Measurements from ENCODE around the gene MRPL12. TPM values are rescaled to one million over a fixed set of nuclear protein-coding genes. Genes with fewer than 3 reads are reported as not detected.

MRPL12 gene
- total RNA-seq, 1 donor from 2014 or later: 60.7 TPM

DNA sequence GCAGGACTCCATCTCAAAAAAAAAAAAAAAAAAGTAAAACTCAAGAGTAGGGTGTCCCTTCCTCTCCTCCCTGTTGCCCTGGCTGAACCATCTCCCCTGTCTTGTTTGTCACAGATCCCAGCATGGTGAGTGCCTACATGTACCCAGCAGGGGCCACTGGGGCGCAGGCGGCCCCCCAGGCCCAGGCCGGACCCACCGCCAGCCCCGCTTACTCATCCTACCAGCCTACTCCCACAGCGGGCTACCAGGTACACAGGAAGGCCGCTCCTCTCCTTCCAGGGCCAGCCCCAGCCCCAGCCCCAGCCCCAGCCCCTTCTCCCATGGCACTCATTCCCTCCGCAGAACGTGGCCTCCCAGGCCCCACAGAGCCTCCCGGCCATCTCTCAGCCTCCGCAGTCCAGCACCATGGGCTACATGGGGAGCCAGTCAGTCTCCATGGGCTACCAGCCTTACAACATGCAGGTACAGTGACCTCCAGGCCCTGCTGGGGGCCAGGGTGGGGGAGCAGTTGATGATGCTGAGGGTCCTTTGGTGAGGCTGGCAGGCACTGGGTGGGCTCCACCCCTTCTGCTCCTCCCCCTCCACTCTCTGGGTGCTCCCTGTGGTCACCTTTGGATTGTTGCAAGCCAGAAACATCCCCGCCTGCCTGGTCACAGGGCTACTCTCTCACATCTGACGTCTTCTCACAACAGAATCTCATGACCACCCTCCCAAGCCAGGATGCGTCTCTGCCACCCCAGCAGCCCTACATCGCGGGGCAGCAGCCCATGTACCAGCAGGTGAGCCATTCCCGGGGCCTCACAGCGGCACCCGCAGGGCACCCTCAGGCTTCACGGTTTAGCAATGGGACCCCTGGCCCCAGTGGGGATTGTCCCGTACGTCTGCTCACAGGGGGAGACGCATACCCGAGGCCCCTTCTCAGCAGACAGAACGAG lies 2.5 kb upstream of the MRPL12 start:
- DNase-seq (ENCODE audit: low spot score): no peak

GRCh38 chr17:81701288-81702071 lies 1.7 kb upstream of the MRPL12 start:
- no peak for DNase-seq (ENCODE audit: low spot score)

DNA sequence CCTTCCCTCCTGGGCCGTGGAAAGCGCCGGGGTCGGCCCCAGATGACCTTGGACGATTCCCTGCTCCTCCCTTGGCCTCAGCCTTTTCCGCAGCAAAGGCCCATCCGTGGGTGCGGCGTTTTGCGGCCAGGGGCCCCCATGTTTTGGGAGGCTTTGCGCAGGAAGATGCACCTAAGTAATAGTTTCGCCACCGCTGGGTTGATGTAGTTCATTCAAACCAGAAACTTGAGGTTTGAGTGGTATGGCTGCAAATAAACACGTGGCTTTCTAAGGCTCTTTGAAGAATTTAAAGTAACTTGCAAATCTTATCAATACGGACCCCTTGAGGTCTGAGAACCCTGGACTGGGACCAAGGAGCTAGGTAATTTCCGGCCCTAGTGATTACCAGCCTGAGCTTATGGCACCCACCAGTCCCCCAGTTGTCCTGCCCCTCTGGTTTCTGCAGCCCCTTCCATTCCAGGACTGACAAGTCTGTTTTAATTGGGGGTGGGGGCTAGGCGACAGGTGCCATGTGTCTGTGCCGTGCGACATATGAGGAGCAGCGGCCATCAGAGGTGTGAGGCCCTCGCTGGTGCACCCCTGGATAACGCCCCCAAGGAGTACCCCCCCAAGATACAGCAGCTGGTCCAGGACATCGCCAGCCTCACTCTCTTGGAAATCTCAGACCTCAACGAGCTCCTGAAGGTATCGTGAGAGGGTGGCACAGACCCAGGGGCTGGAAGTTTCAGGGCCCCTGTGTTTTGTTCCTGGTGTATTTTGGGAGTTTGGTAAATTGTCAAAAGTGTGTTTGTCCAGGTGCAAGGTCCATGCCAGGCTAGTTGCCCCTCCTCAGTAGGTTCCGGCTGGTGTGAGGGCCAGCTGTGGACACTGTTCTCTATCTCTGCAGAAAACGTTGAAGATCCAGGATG lies 834 bp downstream of the MRPL12 start:
- no peak for DNase-seq (ENCODE audit: low spot score)

- DNase-seq (ENCODE audit: low spot score): no peak
Measured at GRCh38 chr17:81705518-81706231, 2.5 kb downstream of the MRPL12 start.

DNA sequence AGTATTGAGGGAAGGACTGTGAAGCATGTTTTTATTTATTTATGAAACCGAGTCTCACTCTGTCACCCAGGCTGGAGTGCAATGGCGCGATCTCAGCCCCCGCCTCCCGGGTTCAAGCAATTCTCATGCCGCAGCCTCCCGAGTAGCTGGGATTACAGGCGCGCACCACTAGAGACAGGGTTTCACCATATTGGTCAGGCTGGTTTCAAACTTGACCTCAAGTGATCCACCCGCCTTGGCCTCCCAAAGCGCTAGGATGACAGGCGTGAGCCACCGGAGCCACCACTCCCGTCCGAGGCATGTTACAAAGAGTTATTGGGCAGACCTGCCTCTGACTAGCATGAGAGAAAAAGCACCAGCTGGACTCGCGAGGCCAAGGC lies 3.1 kb downstream of the MRPL12 start:
- DNase-seq (ENCODE audit: low spot score): no peak

GRCh38 chr17:81706757-81707624 lies 3.8 kb downstream of the MRPL12 start:
- DNase-seq (ENCODE audit: low spot score): no peak

DNA sequence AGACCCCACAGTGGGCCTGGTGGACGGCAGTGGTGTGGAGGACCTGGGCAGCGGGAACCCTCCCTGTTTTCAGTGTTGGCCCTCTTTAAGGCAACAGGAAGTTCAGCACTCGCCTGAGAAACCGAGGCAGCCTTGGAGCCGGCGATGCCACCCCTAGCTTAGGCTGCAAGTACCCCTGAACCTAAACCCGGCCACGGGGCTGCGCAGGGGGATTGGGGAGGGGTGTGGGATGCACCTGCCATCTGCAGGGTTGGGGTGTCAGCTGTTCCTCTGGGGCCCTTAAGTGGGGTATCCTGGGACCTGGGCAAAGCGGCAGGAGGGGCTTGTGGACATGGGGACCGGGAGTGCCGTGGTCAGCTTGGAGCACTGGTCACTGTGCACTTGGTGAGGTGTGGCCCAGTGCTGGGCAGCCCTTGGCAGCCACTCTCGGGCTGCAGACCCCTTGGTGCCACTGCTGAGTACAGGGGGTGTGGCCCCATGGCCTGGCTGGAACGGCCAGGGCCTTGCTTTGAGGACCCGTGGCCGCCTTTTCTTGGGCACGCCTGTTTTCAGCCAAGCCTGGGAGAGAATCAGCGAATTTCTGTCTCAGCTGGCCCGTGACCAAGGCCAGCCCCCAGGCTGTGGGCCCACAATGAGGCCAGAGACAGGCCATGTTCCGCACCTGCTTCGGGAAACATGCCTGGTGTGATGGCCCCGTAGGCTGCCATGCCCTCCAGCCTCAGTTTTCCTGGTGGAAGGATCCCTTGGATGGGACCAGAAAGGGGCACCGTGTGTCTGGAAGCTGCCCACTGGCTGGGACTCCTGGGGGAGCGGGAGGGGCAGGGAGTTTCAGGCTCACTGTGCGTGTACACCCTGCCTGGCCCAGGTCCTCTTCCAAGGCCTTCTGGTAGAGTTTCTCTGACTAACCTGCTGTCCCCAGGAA lies 4.8 kb downstream of the MRPL12 start:
- DNase-seq (ENCODE audit: low spot score): no peak

DNA sequence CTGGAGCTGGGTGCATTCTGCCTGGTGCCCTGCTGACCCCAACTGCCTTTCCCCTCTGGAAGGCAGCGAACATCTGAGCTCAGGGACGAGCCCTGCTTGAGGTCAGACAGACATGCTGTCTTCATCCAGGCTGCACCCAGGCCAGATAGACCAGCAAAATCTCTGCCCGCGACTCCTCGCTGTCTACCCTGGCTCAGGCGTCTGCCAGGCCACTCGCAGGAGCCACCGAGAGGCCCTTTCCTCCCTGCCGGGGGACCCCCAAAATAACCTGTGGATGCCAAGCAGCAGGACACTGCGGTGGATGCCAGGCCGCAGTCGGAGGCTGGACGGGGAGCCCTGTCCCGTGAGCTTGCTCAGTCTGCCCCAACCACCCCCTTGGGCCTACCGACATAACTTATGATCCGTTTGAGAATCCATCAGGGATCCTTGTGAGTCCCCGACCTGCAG lies 5.6 kb downstream of the MRPL12 start:
- no peak for DNase-seq (ENCODE audit: low spot score)

GRCh38 chr17:81710514-81711308 lies 7.5 kb downstream of the MRPL12 start:
- no peak for DNase-seq (ENCODE audit: low spot score)

DNA sequence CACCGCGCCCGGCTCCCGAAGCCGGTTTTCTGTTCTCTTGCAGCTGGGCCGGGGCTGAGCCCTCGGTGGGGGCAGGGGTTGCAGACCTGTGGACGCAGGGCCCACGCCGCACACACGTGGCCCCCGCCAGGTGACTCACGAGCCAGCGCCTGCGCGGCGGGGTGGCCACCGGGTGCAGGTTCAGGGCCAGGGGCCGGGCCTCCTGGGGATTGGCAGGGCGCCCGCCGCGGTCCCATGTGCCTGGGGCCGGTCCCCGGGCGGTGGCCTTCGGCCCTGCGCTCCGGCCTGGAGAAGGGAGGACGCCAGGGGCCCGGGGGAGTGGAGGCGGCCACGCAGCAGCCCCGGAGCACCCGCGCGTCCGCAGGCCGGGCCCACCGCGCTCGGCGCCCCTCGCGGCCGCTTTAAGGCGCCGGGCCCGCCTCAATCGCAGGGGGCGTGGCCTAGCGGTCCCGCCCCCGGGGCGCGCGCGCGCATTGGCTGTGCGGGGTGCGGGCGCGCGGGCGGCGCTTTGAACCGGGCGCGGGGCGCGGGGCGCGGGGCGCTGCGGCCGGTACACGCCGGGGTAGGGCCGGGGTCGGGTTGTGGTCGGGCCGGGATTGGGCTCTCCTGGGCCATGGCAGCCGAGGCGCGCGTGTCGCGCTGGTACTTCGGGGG lies 8.8 kb downstream of the MRPL12 start, which contains the start of gene SLC25A10:
SLC25A10 (plus strand) TSS at position 471 of the 654 bp plus-strand sequence; CDS start at position 614, 143 bp downstream.
- peak; percentile 93 for DNase-seq (ENCODE audit: low spot score)

DNA sequence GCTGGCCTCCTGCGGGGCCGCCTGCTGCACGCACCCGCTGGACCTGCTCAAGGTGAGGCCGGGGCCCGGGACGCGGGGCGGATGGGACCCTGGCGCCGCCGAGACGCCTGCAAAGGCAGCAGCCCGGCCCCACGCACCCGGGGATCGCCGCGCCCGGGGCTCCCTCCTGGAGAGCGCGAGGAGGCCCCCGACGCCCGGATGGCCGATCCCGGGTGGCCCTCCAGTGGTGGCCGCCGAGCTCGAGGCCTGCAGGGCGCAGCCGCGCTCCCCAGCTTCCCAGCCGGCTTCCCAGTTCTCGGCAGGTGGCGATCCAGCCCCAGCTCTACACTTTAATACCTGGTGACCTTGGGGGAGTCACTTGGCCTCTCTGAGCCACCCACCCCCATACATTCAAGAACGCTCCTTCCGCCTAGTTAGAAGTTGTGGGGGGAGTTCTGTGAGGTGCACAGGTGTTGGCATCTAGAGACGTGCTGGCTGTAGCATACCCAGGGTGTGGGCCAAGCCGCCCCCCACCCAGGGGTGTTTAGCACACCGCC lies 9.4 kb downstream of the MRPL12 start:
- no peak for DNase-seq (ENCODE audit: low spot score)

GRCh38 chr17:81713004-81713555 lies 9.9 kb downstream of the MRPL12 start:
- DNase-seq (ENCODE audit: low spot score): no peak

DNA sequence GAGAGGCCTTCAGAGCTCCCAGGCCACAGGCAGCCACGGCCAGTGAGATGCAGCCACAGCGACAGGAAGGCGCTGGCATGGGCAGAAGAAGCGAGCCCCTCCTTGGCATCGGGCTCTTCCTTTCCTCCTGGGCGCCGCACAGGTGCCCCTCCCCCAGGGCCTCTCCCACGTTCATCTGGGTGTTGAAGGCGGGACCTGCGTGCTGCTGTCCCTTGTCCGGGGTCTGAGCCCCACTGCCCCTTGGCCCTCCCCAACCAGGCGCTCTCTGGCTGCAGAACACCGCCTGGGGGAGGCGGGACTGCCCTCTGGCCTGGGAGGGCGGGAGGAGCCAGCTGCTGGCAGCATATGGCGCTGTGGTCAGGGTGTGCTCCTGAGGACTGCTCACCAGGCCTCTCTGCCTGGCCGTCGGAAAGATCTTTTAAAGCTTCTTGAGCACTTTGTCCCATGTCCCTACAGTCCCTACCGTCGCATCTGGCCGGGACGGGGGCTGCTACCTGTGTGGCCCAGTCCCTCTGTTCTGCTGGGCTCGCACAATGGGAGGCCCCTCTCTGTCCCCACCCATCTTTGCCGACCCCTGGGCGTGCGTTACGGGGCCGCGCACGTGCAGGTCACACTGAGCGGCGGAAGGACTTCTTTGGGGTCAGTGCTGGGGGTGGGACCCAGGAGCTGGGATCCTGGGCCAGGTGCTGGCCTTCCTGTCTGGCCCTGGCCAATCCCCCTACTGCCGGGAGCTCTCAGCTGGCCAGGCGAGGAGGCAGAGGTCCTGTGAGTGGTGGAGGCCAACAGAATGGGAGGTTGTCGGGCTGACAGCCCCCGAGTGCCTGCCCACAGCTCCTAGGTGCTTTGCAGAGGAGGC lies 10.6 kb downstream of the MRPL12 start:
- no peak for DNase-seq (ENCODE audit: low spot score)

GRCh38 chr17:81714412-81715106 lies 11.4 kb downstream of the MRPL12 start:
- DNase-seq (ENCODE audit: low spot score): no peak

Measured in mesenteric fat pad (tissue), 1 donor.